NOMO-1 treated with dmso at 0.1 percent for 144 hours (cell line): Measurements from ENCODE around the gene ANKDD1A.

Experiments used
- DNase-seq: peaks from one replicate; lab custom pipeline; 2025; ENCODE audit not compliant: unreplicated experiment; lab: John Stamatoyannopoulos, UW

The ANKDD1A gene

DNA sequence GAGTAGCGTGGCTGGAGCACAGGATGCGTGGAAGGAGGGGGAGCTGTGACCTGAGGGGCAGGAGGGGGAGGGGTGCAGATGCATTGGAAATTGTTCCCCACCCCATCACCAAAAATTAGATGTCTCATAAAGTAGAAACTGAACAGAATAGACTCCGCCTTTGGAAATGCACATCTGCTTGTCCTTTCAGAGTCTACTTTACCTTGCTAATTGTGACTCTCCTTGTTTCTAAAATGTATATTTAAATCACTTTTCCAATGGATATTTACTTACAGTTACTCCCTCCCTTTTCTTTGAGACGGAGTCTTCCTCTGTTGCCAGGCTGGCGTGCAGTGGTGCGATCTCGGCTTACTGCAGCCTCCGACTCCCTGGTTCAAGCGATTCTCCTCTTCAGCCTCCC is 47.4 kb downstream of the ANKDD1A start:
- DNase-seq: no peak

- DNase-seq: no peak
Observed at GRCh38 chr15:64960153-64960552, 48.5 kb downstream of the ANKDD1A start.

GRCh38 chr15:64961013-64961412 is 49.3 kb downstream of the ANKDD1A start:
- DNase-seq: no peak

DNA sequence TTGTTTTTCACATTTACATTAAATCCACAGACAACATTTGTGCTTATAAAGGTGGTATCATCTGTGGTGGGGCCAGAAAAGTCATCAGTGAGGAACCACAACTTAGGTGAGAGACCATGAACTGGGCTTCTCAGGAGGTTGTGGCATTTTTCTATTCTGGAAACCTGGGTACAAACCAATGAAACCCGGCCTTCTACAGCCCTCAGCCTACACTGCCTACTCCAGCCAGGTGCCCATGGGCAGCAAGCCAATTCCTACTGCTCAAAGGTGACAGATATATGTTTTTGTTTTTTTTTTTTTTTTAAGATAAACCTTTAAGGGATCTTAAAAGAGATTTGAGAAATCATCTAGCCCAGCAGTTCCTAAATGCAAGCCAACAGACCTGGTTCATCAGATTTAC is 57.7 kb downstream of the ANKDD1A start:
- no peak for DNase-seq

- DNase-seq: peak; percentile 21
Observed at GRCh38 chr15:64970698-64971097, 59.0 kb downstream of the ANKDD1A start.

DNA sequence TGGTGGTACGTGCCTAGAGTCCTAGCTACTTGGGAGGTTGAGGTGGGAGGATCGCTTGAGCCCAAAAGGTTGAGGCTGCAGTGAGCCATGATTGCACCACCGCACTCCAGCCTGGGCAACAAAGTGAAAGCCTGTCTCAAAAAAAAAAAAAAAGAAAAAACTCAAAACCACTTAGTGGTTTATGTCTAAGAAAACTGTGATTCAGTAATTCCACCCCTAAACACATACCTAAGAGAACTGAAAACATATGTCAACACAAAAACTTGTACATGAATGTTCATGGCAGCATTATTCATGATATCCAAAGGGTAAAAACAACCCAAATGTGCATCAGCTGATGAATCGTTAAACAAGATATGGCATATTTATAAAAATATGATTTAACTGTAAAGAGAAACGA is 63.7 kb downstream of the ANKDD1A start:
- no peak for DNase-seq

DNA sequence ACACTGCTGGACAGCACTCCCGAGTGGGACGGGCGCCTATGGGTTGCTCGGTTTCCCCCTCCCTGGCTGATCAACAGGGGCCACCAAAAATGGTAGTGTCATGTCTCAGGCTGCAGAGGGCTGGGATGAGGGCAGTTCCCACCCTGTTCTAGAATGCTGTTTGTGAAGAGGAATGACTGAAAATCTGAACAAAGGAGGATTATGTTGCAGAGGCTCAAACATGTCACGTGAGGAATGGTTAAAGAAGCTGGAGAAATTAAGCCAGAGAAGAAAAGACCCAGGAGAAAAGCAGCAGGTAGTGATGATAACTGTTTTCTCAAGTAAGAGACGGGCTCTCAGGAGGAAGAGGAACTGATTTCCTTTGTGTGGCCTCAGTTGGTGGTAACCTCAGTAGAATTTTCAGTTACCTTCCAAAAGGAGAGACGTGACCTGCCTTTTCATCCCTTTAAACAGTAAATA is 67.6 kb downstream of the ANKDD1A start:
- DNase-seq: no peak

GRCh38 chr15:64981812-64982431 is 70.2 kb downstream of the ANKDD1A start:
- no peak for DNase-seq

GRCh38 chr15:64982472-64982871 is 70.8 kb downstream of the ANKDD1A start:
- DNase-seq: no peak

DNA sequence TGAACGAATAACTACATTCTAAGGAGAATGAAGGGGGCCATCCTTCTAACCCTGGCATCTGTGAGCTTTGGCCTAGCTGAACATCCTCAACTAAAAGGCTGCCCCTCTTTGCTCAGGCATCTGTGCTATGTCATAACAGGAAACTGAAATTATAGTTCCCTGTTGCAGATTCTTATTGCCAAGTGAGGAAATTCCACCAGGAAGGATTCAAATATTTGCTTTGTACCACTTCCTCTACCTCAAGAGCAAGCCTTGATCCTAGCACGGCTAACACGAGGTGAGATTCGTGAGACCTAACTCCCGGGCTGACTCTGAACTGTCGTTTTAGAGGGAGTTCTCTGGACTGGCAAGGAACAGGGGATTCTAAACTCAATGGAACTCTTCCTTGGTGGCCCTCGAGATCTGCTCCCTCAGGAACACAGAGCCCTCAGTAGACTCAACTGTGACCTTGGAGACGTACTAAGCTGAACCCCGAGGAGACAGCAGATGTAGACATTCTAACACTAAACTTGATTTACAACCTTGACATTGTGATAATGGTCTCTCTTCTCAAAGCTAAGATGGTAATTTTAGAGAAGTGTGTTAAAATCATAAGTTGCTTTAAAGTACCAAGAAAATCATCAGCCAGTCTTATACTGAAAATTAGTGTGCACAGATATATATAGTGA is 73.8 kb downstream of the ANKDD1A start:
- peak; percentile 71 for DNase-seq

DNA sequence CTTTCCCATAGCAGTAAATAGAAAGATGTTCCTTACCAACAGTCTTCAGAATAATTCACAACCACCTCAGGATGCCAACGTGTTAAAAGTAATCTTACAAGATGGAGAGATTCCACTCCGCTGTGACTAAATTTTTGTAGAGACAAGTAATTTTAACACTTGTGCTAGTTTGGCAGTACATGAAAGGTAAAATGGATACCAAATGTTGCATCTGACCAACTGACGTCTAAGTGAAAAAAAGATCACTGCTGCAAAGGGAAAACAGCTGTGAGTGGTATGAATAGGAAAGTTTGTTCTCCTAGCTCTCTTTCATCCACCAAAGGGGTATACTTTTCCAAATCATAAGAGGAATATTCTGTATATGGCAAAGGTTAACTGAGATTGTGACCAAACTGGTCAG is 75.4 kb downstream of the ANKDD1A start:
- no peak for DNase-seq

DNA sequence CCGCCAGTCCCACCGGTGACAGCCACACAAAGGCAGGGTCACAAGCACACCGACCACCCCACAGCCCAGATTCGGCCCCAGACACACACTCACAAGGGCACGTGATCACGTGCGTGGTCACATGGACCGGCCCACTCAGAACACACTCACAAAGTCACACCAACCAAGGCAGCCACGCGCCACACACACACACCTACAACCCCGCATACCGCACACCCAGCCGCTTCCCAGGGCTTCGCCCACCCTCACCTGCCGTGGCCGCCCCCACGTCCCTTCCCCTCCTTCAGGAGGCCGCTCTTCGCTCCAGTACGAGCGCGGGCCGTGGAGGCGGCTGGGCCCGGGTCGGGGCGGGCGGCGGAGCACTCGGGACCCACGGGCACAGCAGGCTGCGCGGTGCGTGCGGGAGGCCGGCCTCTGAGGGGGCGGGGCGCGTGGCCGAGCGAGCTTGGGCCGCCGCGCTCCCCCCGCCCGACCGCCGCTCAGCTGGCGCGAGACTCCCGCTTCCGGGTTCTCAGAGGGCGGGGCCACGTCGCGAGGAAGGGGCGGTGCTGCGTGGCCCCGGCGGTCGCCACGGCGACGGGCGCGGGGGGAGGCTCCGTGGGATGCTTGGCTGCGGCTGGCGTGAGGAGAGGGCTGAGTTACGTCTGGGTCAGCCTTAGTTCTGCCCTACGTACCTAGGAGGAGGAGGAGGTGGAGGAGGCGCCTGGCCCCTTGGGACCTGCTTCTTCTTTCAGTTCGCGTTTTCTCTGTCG is 77.9 kb downstream of the ANKDD1A start, which contains the start of gene SPG21:
Gene SPG21, minus strand, starts transcription at position 499 of the 752 bp plus-strand sequence. CDS start 6,345 bp downstream, outside the sequence.
- peak; percentile 96 for DNase-seq

- no peak for DNase-seq
Observed at GRCh38 chr15:64990168-64990470, 78.4 kb downstream of the ANKDD1A start.

DNA sequence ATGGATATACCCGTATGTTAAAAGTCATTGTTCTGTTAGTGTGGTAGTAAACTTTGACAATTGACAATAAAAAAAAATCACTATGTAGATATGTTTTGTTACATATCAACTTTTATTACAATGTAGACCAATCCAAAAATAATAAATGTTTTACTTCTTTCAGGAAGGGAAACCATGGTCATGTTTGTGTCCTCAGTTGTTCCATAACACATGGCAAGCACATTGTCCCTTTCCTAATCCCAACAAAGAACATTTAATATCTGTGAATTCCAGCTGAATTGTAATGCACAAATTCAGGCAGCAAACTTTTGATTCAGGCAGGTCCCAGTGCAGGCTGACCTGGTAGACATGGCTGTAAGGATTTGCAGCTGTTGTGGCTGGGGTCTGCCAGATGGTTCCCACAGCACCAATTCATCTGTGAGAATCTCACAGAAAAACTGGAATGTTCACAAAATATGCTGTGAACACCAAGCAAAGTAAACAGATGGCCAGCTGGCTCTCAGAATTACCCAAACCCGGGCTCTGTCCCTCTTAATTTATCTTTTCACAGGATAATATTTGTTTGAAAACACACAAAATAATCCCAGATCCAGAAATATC is 79.9 kb downstream of the ANKDD1A start:
- DNase-seq: no peak

GRCh38 chr15:64993290-64993689 is 81.6 kb downstream of the ANKDD1A start:
- DNase-seq: no peak

- DNase-seq: no peak
Observed at GRCh38 chr15:64997066-64997465, 85.4 kb downstream of the ANKDD1A start.

GRCh38 chr15:64997745-64998375 is 86.2 kb downstream of the ANKDD1A start:
- no peak for DNase-seq

DNA sequence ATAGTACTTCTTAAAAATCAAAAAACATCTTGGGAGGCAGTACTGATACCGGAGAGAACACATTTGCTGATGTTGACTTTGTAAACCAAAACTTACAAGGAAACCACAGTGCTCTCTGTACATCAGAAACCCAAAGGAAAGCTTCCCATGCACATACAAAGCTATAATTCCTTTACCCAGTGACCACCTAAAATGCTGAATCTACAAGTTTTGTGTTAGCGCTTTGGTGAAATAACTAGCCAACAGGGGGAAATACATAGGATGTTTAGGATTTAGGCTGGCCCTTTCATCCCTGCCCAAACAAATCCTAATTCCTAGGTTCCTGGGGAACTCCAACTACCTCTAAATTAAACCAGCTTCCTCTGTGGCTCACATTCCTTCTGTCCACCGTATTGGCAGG is 93.3 kb downstream of the ANKDD1A start:
- DNase-seq: no peak

DNA sequence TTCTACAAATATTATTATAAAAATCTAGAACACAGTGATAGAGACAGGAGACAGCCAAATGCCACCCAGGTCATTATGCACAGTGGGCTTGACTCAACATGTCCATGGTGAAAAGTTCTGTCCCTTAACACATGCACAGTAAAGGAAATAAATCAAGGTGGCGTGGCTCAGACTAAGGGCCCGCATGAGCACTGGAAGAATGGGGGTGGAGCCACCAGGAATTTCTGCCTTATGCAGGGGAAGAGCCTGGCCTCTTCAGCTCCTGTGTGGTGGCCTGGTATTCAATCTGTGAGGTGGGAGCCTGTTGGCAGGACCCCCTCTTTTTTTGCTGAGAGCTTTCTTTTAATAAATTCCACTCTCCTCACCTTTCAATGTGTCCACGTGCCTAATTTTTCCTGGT is 95.2 kb downstream of the ANKDD1A start:
- no peak for DNase-seq
